SK-N-DZ (cell line): ENCODE results near the gene GPHN.
"Not testable (repeated sequence)": the region's sequence is repeated elsewhere in the genome, so short reads cannot be mapped to it uniquely, and the experiment has no call there.

Experiments
- DNase-seq: peaks from one replicate; pipeline ENCODE4 v3.0.0-alpha.2; 2015; ENCODE audit warnings: low spot score

The GPHN gene

GRCh38 chr14:66501592-66501991 lies 6.4 kb upstream of the GPHN start:
- DNase-seq = no peak

- not testable (repeated sequence) for DNase-seq
Measured at GRCh38 chr14:66502836-66503235, 5.1 kb upstream of the GPHN start.

- no peak for DNase-seq
Measured at GRCh38 chr14:66503532-66503931, 4.4 kb upstream of the GPHN start.

- DNase-seq = no peak
Measured at GRCh38 chr14:66507181-66507721, 696 bp upstream of the GPHN start.

GRCh38 chr14:66508547-66508845 lies 549 bp downstream of the GPHN start:
- DNase-seq = no peak

- DNase-seq = peak; percentile 37
Measured at GRCh38 chr14:66508846-66509621, 1.1 kb downstream of the GPHN start.

GRCh38 chr14:66509874-66510273 lies 1.9 kb downstream of the GPHN start:
- no peak for DNase-seq

GRCh38 chr14:66511849-66512248 lies 3.9 kb downstream of the GPHN start:
- DNase-seq = no peak

- no peak for DNase-seq
Measured at GRCh38 chr14:66514213-66514612, 6.3 kb downstream of the GPHN start.

GRCh38 chr14:66530526-66530925 lies 22.6 kb downstream of the GPHN start:
- DNase-seq = no peak

- DNase-seq = peak; percentile 19
Measured at GRCh38 chr14:66539034-66539433, 31.1 kb downstream of the GPHN start.

- DNase-seq = no peak
Measured at GRCh38 chr14:66540038-66540437, 32.1 kb downstream of the GPHN start.

GRCh38 chr14:66541627-66542026 lies 33.7 kb downstream of the GPHN start:
- no peak for DNase-seq

GRCh38 chr14:66543996-66544395 lies 36.0 kb downstream of the GPHN start:
- DNase-seq = no peak

GRCh38 chr14:66545191-66545590 lies 37.2 kb downstream of the GPHN start:
- DNase-seq = not testable (repeated sequence)

- not testable (repeated sequence) for DNase-seq
Measured at GRCh38 chr14:66545751-66546150, 37.8 kb downstream of the GPHN start.

- peak; percentile 43 for DNase-seq
Measured at GRCh38 chr14:66563731-66564130, 55.8 kb downstream of the GPHN start.

- DNase-seq = no peak
Measured at GRCh38 chr14:66568220-66568619, 60.3 kb downstream of the GPHN start.

GRCh38 chr14:66572826-66573225 lies 64.9 kb downstream of the GPHN start:
- no peak for DNase-seq

- no peak for DNase-seq
Measured at GRCh38 chr14:66575014-66575413, 67.1 kb downstream of the GPHN start.

GRCh38 chr14:66575939-66576338 lies 68.0 kb downstream of the GPHN start:
- DNase-seq = no peak

- not testable (repeated sequence) for DNase-seq
Measured at GRCh38 chr14:66587753-66588152, 79.8 kb downstream of the GPHN start.

GRCh38 chr14:66595394-66595793 lies 87.4 kb downstream of the GPHN start:
- no peak for DNase-seq
